BLaER1 (cell line): Measurements from ENCODE around the gene AKR7A2.
A peak's percentile ranks its signal among the peaks of the same experiment; 100 is the strongest.
"Not testable (repeated sequence)": the region's sequence is repeated elsewhere in the genome, so short reads cannot be mapped to it uniquely, and the experiment has no call there.

Experiments
- H3K27ac ChIP-seq: shearing (Covaris generic); formaldehyde crosslinking; 2 replicates; pipeline ENCODE4 v1.8.1; 2022
- H3K27me3 ChIP-seq: shearing (Covaris generic); formaldehyde crosslinking; 2 replicates; pipeline ENCODE4 v1.8.1; 2022
- H3K36me3 ChIP-seq: shearing (Covaris generic); formaldehyde crosslinking; 2 replicates; pipeline ENCODE4 v1.8.1; 2022
- H3K4me1 ChIP-seq: shearing (Covaris generic); formaldehyde crosslinking; 2 replicates; pipeline ENCODE4 v1.8.1; 2022
- H3K4me2 ChIP-seq: shearing (Covaris generic); formaldehyde crosslinking; 2 replicates; pipeline ENCODE4 v1.8.1; 2022
- H3K4me3 ChIP-seq: shearing (Covaris generic); formaldehyde crosslinking; 2 replicates; pipeline ENCODE4 v1.8.1; 2022
- H3K9ac ChIP-seq: shearing (Covaris generic); formaldehyde crosslinking; 2 replicates; pipeline ENCODE4 v1.8.1; 2022
- H3K9me3 ChIP-seq: shearing (Covaris generic); formaldehyde crosslinking; 2 replicates; pipeline ENCODE4 v1.8.1; 2022
- H4K20me1 ChIP-seq: shearing (Covaris generic); formaldehyde crosslinking; 2 replicates; pipeline ENCODE4 v1.8.1; 2022
- Cebpa-rat ChIP-seq: shearing (Covaris generic); IDR thresholded peaks from 2 replicates; pipeline ENCODE4 v1.8.1; 2022

The AKR7A2 gene

DNA sequence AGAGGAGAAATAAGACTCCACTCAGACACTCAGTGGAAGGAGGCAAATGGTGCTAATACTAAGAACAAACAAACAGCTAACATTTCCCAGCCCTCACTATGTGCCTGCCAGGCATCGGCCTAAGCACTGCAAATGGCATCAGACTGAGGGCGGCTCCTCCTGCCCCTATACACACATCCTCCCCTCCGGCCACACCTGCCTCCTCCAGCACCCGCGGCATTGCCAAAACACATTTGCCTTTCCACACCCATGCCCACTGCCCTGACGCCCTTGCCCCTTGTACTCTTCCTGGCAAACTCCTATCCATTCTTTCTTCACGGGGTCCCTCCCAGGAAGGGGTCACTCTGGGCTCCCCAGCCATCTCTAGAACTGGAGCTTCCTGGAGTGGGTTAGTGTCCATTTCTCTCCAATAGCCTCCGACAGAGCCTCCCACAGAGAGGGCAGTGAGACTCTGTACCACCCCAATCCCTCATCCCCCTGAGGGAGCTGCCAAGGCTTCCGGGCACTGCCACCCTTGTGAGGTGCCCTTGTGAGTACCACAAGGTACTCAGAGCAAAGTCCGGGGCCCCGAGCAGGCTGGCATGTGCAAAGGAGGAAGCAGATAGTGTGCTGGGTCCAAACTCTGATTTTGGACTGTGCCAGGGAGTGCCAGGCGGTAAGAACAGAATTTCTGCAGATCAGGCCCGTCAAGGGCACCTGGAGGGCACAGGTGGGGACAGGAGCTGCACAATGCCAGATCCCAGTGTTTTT, 24.3 kb downstream of the AKR7A2 start:
- Histone ChIP-seq H3K4me2 (peak overlapping the region; percentile 85), H3K9ac (no peak overlapping the region), H3K27me3 (peaks cover 6% of the 10 kb centered on the region; the same call in 1 of the 2 replicates), H3K27ac (no peak overlapping the region), H4K20me1 (no peaks in the 10 kb centered on the region), H3K4me1 (peaks cover 10% of the 10 kb centered on the region), H3K4me3 (no peak overlapping the region), H3K9me3 (peaks cover 10% of the 10 kb centered on the region), H3K36me3 (peaks cover 5% of the 10 kb centered on the region; the same call in 1 of the 2 replicates)
- no peak for TF ChIP-seq Cebpa-rat

GRCh38 chr1:19285807-19286206, 26.1 kb downstream of the AKR7A2 start:
- not testable (repeated sequence) for H3K9me3 ChIP-seq, H3K4me3 ChIP-seq, H3K27me3 ChIP-seq, H3K4me2 ChIP-seq, H3K36me3 ChIP-seq, H3K27ac ChIP-seq, H3K9ac ChIP-seq, H4K20me1 ChIP-seq
- peaks cover 10% of the 10 kb centered on the region for H3K4me1 ChIP-seq

- not testable (repeated sequence) for H4K20me1 ChIP-seq, H3K27me3 ChIP-seq, H3K9ac ChIP-seq, H3K4me2 ChIP-seq, H3K27ac ChIP-seq, H3K36me3 ChIP-seq, H3K4me3 ChIP-seq, H3K9me3 ChIP-seq
- H3K4me1 ChIP-seq, result peaks cover 10% of the 10 kb centered on the region
Observed at GRCh38 chr1:19285366-19285765, 26.6 kb downstream of the AKR7A2 start.

DNA sequence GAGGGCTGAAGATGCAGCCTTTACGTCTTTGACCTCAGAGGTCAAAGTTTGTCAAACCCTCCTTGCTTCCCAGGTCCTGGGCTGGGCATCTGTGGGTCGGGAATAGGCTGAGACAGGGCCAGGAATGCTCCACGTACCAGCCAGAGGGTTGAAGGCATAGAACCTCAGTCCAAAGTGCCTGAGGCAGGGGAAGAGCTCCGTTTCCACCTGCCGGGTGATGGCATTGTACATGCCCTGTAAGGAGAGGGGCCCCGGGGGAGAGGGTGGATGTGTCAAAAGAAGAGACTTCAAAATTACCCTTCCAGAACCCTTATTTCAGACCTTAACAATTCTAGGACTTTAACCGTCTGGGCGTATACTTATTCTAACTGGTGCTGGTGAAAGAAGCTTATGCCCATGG, 27.1 kb downstream of the AKR7A2 start:
- H3K4me3 ChIP-seq, result no peak overlapping the region
- peaks cover 10% of the 10 kb centered on the region for H3K4me1 ChIP-seq
- no peak overlapping the region for H3K9ac ChIP-seq
- H3K4me2 ChIP-seq, result no peak overlapping the region
- no peaks in the 10 kb centered on the region for H3K9me3 ChIP-seq
- H3K36me3 ChIP-seq, result 0 out of 2 replicates have a peak, but pooled peaks cover 7% of the 10 kb centered on the region
- H3K27ac ChIP-seq, result no peak overlapping the region
- peaks cover 6% of the 10 kb centered on the region; the same call in 1 of the 2 replicates for H3K27me3 ChIP-seq
- TF ChIP-seq Cebpa-rat, result no peak
- H4K20me1 ChIP-seq, result no peaks in the 10 kb centered on the region

- no peaks in the 10 kb centered on the region for H4K20me1 ChIP-seq
- H3K4me1 ChIP-seq, result peaks cover 6% of the 10 kb centered on the region
- no peak for TF ChIP-seq Cebpa-rat
- H3K4me2 ChIP-seq, result no peak overlapping the region
- no peak overlapping the region for H3K4me3 ChIP-seq
- H3K36me3 ChIP-seq, result 0 out of 2 replicates have a peak, but pooled peaks cover 7% of the 10 kb centered on the region
- H3K9me3 ChIP-seq, result no peaks in the 10 kb centered on the region
- no peak overlapping the region for H3K27ac ChIP-seq
- peaks cover 2% of the 10 kb centered on the region; the same call in 1 of the 2 replicates for H3K27me3 ChIP-seq
- no peak overlapping the region for H3K9ac ChIP-seq
Observed at GRCh38 chr1:19283891-19284290, 28.1 kb downstream of the AKR7A2 start.

DNA sequence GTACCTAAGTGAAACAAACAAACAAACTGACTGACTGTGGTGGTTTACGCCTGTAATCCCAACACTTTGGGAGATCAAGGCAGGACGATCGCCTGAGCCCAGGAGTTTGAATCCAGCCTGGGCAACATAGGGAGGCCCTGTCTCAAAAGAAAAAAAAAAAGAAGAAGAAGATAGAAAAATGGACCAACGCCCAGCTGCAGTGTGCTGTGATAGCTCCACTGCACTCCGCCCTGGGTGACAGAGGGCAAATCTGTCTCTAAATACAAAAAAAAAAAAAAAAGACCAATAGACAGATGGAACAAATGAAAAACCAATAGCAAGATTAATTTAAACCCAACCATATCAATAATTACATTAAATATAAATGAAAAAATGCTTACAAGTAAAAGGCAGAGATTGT, 37.3 kb downstream of the AKR7A2 start:
- Histone ChIP-seq H3K27ac (no peak overlapping the region), H3K4me2 (no peak overlapping the region), H3K4me3 (no peak overlapping the region), H3K9me3 (peaks cover 21% of the 10 kb centered on the region), H3K9ac (no peak overlapping the region), H3K4me1 (no peaks in the 10 kb centered on the region), H3K27me3 (no peaks in the 10 kb centered on the region), H4K20me1 (no peaks in the 10 kb centered on the region), H3K36me3 (no peaks in the 10 kb centered on the region)
- no peak for TF ChIP-seq Cebpa-rat

GRCh38 chr1:19273844-19274531, 38.0 kb downstream of the AKR7A2 start:
- not testable (repeated sequence) for H3K9ac ChIP-seq, H3K36me3 ChIP-seq, H3K27me3 ChIP-seq, H4K20me1 ChIP-seq, H3K27ac ChIP-seq, H3K4me3 ChIP-seq, H3K4me1 ChIP-seq, H3K4me2 ChIP-seq
- peaks cover 21% of the 10 kb centered on the region for H3K9me3 ChIP-seq

DNA sequence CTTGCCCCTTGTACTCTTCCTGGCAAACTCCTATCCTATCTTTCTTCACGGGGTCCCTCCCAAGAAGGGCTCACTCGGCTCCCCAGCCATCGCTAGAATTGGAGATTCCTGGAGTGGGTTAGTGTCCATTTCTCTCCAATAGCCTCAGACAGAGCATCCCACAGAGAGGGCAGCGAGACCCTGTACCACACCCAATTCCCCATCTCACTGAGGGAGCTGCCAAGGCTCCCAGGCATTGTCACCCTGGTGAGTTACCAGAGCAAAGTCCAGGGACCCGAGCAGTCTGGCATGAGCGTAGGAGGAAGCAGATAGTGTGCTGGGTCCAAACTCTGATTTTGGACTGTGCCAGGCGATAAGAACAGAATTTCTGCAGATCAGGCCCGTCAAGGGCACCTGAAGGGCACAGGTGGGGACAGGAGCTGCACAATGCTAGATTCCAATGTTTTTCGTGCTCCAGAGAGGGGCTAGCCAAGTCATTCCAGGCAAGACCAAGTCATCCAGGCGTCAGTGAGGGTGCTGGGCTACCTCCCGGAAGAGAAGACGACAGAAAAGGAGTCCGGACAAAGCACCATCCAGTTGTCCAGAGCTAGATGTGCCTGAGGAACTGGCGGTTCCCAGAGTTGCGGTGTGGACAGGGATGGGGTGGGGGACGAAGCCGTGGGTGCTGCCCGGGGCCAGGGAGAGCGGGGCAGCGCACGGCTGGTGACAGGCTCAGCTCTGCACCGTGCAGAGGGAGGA, 38.7 kb downstream of the AKR7A2 start:
- H3K36me3 ChIP-seq, result no peaks in the 10 kb centered on the region
- H3K4me3 ChIP-seq, result no peak overlapping the region
- H4K20me1 ChIP-seq, result no peaks in the 10 kb centered on the region
- no peak for TF ChIP-seq Cebpa-rat
- no peak overlapping the region for H3K4me2 ChIP-seq
- no peak overlapping the region for H3K27ac ChIP-seq
- peaks cover 21% of the 10 kb centered on the region for H3K9me3 ChIP-seq
- H3K9ac ChIP-seq, result no peak overlapping the region
- no peaks in the 10 kb centered on the region for H3K4me1 ChIP-seq
- no peaks in the 10 kb centered on the region for H3K27me3 ChIP-seq

DNA sequence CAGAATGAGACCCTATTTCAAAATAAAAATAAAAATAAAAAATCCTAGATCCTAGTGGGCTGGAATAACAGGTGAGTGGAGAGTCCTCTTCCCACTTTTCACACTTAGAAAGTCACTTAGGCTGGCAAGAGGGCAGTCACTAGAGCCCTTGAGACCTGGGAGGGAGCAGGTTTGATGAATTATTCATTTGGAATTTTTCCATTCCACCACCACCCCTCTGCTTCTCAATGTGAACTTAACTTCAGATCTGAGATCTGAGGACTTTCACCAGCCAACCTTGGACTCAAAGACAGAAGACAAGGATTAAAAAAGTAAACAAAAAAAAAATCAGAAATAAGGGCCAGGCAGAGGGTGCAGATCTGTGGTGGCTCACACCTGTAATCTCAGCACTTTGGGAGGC, 39.9 kb downstream of the AKR7A2 start:
- peaks cover 21% of the 10 kb centered on the region for H3K9me3 ChIP-seq

GRCh38 chr1:19270343-19270730, 41.6 kb downstream of the AKR7A2 start:
- not testable (repeated sequence) for H3K36me3 ChIP-seq, H3K27me3 ChIP-seq, H3K27ac ChIP-seq, H3K4me3 ChIP-seq, H3K4me1 ChIP-seq, H3K4me2 ChIP-seq, H4K20me1 ChIP-seq, H3K9ac ChIP-seq
- H3K9me3 ChIP-seq, result peaks cover 18% of the 10 kb centered on the region

More for the DNA sequence above, 39.9 kb downstream of the AKR7A2 start:
- no peak for TF ChIP-seq Cebpa-rat
- Histone ChIP-seq H3K4me3 (no peak overlapping the region), H3K36me3 (no peaks in the 10 kb centered on the region), H3K4me2 (no peak overlapping the region), H4K20me1 (no peaks in the 10 kb centered on the region), H3K27ac (no peak overlapping the region), H3K4me1 (no peaks in the 10 kb centered on the region), H3K27me3 (no peaks in the 10 kb centered on the region), H3K9ac (no peak overlapping the region)

DNA sequence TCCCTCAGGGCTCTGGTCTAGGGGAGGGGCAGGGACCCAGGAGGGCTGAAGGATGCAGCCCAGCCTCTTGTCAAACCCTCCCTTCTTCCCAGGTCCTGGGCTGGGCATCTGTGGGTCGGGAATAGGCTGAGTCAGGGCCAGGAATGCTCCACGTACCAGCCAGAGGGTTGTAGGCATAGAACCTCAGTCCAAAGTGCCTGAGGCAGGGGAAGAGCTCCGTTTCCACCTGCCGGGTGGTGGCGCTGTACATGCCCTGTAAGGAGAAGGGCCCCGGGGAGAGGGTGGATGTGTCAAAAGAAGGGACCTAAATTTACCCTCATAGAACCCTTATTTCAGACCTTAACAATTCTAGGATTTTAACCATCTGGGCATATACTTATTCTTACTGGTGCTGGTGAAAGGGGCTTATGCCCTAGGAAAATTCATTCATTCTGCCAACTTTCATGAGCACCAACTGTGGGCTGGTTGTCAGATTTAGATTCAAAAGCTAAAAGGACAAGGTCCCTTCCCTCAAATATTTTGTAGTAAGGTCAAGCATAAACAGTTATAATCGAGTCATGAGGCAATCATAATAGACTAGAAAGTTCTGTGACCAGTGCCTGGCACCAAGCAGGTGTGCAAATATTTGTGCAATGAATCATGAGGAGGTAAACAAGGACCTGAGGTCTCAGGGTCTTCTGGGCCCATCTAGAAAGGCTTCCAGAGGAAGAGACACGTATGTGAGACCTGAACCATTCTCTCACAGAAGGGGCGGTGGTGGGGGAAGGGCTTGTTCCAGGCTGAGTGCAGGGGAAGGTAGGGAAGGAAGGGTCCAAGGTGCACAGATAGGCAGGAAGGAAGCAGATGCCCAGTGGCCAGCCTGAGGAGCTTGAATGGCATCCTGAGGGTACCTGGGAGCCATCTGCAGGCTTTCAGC, 42.3 kb downstream of the AKR7A2 start:
- H3K4me1 ChIP-seq, H3K27ac ChIP-seq, H3K9ac ChIP-seq, H3K27me3 ChIP-seq, H3K36me3 ChIP-seq, H3K4me3 ChIP-seq, H4K20me1 ChIP-seq, H3K4me2 ChIP-seq: not testable (repeated sequence)
- H3K9me3 ChIP-seq, result peaks cover 12% of the 10 kb centered on the region
